GM21381 (cell line): ENCODE data around the gene PPP1R3F.

ENCODE experiments used
- ATAC-seq: cut with Tn5 transposase; IDR thresholded peaks from one replicate; pipeline ENCODE4 v1.9.1; 2021; ENCODE audit warnings: mild to moderate bottlenecking, moderate library complexity; ENCODE audit not compliant: unreplicated experiment

Gene PPP1R3F

GRCh38 chrX:49247916-49248811, 21.4 kb upstream of the PPP1R3F start:
- ATAC-seq, result no peak

DNA sequence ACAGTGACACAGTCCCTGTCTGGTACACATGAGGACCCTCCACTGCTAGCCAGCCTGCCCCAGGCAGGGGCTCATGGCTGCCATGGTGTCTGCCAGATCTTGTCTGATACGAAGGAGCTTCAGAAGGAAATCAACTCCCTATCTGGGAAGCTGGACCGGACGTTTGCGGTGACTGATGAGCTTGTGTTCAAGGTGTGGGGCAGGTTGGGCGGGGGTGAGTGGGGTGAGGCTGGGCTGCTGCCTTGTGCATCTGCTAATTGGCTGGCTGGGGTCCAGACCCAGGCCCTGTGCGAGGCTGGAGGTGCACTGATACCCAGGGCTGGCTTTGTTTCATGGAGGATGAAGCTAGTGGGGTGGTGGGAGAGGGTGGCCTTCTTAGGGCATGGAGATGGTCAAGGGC, 20.5 kb upstream of the PPP1R3F start:
- no peak for ATAC-seq

DNA sequence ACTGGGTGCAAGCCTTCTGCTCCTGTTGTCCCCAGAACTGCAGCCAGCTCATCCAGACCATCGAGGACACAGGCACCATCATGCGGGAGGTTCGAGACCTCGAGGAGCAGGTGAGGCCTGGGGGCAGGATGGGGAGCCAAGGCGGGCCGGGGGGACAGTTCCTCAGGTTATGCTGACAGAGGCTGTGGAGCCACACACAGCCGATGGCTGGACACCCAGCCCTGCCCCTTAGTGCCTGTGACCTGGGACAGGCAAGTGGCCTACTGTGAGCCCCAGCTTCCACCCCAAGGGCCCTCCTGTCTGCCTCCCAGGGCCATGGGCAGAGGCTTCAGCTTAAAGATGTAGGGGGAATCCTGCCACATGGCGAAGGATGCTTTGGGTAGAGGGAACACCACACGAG, 20.0 kb upstream of the PPP1R3F start:
- no peak for ATAC-seq

- ATAC-seq, result no peak
These were observed 19.5 kb upstream of the PPP1R3F start for GRCh38 chrX:49250066-49250465.

GRCh38 chrX:49250578-49250977, 19.0 kb upstream of the PPP1R3F start:
- ATAC-seq, result no peak

DNA sequence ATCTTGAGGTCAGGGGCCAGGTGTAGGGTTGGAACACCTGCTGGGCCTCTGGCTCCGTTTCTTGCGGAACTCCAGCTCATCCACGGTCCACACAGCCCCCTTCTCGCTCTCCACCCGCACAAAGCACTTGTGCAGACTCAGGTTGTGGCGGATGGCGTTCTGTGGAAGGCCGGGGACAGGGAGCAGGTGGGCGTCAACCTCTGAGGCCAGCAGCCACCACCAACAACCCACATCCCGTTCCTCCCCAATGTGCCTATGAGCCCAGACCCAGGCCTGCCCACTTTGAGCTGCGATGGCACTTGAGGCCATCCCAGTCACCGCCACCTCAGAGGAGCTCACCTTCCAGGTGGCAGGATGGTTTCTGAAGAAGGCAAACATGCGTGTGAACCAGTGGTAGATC, 18.3 kb upstream of the PPP1R3F start:
- no peak for ATAC-seq

GRCh38 chrX:49254639-49255038, 15.0 kb upstream of the PPP1R3F start:
- no peak for ATAC-seq

GRCh38 chrX:49256268-49256995, 13.2 kb upstream of the PPP1R3F start:
- ATAC-seq, result no peak

DNA sequence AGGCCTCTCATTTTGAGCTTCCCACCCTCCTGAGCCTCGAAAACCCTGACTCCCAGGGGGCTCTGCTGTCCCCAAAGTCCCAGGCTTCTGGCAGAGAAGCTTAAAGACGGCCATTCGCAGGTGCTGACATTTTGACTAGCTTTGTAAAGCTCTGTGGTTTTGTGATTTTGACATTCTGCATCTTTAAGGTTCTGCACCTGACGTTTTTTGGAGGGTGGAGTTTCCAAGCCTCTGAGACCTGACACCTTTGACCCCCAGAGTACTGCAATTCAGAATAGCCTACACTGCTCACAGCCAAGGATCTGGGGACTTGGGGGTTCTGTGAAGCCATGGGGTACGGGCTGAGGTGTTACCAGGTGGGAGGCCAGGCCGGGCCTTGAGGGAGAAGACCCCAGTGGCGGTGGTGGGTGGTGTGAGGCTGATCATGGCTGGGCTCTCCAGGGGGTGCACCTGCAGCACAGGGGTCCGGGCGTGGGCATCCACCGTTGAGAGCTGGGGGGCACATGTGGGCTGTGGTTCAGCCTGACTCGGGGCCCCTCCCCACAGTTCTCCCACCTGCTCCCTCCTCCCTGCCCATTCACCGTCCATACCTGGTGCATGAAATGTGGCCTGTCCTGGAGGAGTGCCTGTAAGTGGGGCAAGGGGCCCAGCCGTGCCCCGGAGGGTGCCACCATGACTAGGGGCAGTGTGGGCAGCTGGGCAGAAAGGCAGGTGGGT, 12.4 kb upstream of the PPP1R3F start:
- no peak for ATAC-seq

- no peak for ATAC-seq
These were observed 11.5 kb upstream of the PPP1R3F start for GRCh38 chrX:49257846-49258748.

GRCh38 chrX:49258749-49259124, 10.9 kb upstream of the PPP1R3F start:
- ATAC-seq, result no peak

DNA sequence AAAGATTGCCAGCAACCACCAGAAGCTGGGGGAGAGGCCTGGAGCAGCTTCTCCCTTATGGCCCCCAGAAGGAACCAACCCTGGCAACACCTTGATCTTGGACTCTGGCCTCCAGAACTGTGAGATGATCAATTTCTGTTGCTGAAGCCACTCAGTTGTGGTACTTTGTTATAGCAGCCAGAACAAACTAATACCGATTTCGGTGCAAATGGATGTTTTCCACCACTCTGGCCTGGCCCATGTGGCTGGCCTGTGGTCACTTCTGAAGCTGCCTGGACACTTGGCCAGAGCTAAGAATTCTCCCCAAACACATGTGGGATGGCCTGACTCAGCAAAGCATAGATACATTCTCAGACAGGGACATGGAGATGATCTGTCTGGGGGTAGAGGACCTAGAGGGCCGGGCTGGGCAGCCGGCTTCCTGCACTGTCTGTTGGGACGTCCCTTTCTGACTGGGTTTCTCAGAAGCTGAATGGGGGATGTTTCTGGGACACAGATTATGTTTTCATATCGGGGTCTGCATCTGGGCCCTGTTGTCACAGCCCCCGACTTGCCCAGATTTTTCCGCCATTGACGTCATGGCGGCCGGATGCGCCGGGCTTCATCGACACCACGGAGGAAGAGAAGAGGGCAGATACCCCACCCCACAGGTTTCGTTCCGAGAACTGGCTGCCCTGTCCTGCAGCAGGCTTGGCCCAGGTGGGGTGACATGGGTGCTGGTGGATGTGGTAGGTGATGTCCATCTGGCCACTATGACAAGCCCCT, 9.2 kb upstream of the PPP1R3F start:
- no peak for ATAC-seq

- no peak for ATAC-seq
These were observed 7.0 kb upstream of the PPP1R3F start for GRCh38 chrX:49262603-49263002.

DNA sequence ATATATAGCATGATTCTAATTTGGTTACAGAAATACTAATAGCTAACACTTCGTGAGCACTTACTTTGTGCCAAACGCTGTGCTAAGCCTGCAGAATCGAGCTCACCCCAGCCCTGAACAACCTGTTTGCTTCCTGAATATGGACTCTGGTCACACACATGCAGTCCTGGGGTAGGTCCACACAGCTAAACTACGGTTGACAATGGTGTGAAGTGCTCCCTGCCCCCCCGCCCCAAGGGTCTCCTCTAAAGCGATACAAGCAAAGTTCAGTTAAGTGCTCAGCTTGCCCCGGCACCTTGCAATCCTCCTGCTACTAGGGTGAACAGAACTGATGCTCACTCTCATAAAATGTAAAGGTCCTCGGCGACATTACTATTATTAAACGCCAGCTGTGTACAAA, 6.0 kb upstream of the PPP1R3F start:
- ATAC-seq, result no peak

DNA sequence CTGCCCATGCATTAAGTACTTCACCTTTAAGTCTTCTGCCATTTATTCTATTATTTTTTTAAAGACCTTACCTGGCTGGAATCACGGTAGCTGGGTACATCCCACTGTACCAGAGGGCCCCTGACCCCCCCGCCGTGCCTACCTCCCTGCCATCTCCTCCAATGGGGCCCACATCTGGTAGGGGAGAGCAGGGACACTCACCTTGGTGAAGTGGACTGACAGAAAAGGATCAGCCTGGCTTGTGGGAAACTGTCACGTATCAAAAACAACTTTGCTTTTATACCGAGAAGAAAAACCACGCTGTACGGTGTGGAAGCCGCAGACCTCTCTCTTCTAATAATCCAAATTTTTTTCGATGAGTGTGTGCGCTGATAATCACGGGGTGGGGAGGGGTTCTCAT, 5.1 kb upstream of the PPP1R3F start, which contains the start of gene FOXP3:
FOXP3 (minus strand) TSS at position 251 of the 400 bp plus-strand sequence. CDS start 6,205 bp downstream, outside the sequence.
- ATAC-seq, result no peak

DNA sequence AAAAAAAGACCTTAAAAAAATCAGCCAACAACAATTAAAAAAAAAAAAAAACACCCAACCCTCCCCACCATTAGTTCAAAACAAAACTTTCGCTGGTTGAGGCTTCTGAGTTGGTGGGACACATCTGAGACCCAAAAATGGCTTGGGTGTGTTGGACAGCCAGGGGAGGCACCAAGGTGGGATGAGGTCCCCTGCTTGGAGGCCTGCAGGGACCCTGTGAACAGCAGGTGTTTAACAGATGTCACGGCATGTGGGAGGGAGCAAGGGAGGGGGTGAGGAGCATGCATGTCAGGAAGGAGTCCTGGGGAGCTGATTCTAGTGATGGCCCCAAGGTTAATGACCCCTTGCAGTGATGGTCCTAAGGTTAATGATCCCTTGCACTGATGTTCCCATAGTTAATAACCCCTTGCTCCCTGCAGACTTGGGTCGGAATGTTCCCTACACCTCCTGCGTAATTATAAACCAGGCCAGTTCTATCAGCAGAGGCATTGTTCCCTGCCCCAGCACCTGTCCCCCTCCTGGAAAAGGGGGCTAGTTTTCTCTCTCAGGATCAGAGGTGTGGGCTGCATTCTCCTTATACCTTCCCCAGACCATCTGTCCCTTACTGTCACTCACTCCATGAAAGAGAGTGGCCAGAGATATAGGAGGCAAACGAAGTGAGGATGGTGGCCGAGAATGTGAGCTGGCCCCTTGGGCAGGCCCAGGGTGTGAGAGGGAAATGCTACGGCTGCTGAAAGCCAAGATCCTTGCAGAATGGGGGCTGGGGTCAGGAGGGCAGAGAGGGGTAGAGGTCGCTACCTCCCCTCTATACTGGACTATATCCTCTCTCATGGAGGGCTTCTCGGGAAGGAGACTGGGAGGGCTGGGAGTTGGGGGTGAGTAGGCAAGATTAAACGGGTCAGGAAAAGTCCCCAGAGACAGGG, 2.8 kb upstream of the PPP1R3F start:
- no peak for ATAC-seq

- ATAC-seq, result no peak
These were observed 937 bp upstream of the PPP1R3F start for GRCh38 chrX:49268702-49269009.

DNA sequence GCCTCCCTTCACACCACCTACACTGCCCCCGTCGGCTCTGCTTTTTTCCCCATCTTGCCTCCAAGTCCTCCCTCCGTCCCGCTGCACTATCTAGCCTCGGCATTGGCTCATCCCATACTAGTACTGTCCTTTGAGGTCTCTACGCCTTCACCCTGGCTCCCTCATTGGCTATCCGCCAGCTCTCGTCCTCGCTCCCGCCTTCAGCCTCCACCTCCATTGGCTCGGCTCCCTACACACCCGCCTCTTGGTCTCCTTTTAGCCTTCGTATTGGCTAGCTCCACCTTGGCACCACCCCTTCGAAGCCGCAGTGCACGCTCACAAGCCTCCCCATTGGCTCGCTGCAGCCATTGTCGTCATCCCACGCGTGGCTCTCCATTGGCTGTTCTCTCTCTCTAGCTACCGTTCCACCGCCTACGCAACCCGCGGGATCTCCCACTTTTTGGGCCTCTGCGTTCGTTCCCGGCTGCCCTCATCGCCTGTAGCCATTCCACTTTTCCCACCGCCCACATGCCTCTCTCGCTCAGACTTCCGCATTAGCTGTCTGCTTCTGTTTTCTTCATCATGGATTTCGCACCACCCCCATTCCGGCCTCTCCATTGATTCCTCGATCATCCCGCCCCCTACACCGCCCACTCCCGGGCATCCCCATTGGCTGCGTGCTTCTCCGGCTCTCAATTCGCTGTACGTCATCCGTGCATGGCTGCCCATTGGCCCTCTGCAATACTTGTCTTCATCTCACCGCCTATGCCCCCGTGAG, 405 bp upstream of the PPP1R3F start:
- peak; percentile 83 for ATAC-seq
